GM12878 (cell line): ENCODE data around the gene DUS2. TPM values are rescaled to one million over a fixed set of nuclear protein-coding genes. Genes with fewer than 3 reads are reported as not detected.
A peak's percentile ranks its signal among the peaks of the same experiment; 100 is the strongest.

Experiments
- ATAC-seq: fragments of 200-7000 bp; cut with Tn5 transposase; 3 replicates; pipeline ENCODE4 v1.9.1; 2020; ENCODE audit warnings: mild to moderate bottlenecking, moderate library complexity
- BruUV-seq: library from RNA; stranded (reverse); fragments of 400-500 nt; replicated peaks from 2 replicates; lab custom pipeline; 2021; lab: Mats Ljungman, UMichigan
- CTCF ChIA-PET: fragments of 300-600 bp; sonication (Branson Sonifier 250); formaldehyde crosslinking; extraction: SDS; loops from one replicate; lab custom pipeline; 2021; ENCODE audit warnings: inconsistent platforms; lab: Yijun Ruan, JAX
- POLR2A ChIA-PET: fragments of 350-600 bp; formaldehyde crosslinking; extraction: SDS; loops from one replicate; lab custom pipeline; 2021; ENCODE audit warnings: inconsistent platforms; lab: Charles Lee
- RAD21 ChIA-PET: fragments of 300-600 bp; sonication (Branson Sonifier 250); formaldehyde crosslinking; loops from one replicate; lab custom pipeline; 2023; ENCODE audit warnings: antibody characterized with exemption; ENCODE audit not compliant: unreplicated experiment; lab: Charles Lee
- SMC1A ChIA-PET: fragments of 300-600 bp; sonication (Branson Sonifier 250); formaldehyde crosslinking; loops from one replicate; lab custom pipeline; 2023; ENCODE audit not compliant: unreplicated experiment, uncharacterized antibody; lab: Charles Lee
- DNase-seq: peaks from one replicate; pipeline ENCODE4 v3.0.0-alpha.2; 2011; ENCODE audit warnings: low read depth, low spot score
- FAIRE-seq: peaks from 3 replicates; lab custom pipeline; 2011; peaks lifted over from hg19 to GRCh38; lab: Jason Lieb, UNC
- H2AFZ ChIP-seq: 2 replicates; pipeline ENCODE4 v1.6.0; 2011; ENCODE audit warnings: low read depth, low read length, control low read depth; ENCODE audit not compliant: control insufficient read depth
- H3K27ac ChIP-seq: 2 replicates; pipeline ENCODE4 v1.5.1; 2011; ENCODE audit warnings: control low read depth; ENCODE audit not compliant: control insufficient read depth, insufficient read depth
- H3K27me3 ChIP-seq, 2 experiments: replicated peaks in 1 of 2; 2 replicates each; pipeline versions ENCODE4 v1.6.0 to v1.6.1; 2011; ENCODE audit warnings: low read length in 1 of 2; ENCODE audit not compliant: control insufficient read depth in 2 of 2, insufficient read depth in 2 of 2
- H3K36me3 ChIP-seq, 2 experiments: 2 replicates each; pipeline ENCODE4 v1.5.1; 2011; ENCODE audit warnings: low read length in 1 of 2; ENCODE audit not compliant: control insufficient read depth in 2 of 2, insufficient read depth in 2 of 2
- H3K4me1 ChIP-seq: 2 replicates; pipeline ENCODE4 v1.6.1; 2011; ENCODE audit warnings: mild to moderate bottlenecking, low read length, moderate library complexity, mixed read lengths; ENCODE audit not compliant: control insufficient read depth, insufficient read depth
- H3K4me2 ChIP-seq: 2 replicates; pipeline ENCODE4 v1.6.0; 2011; ENCODE audit warnings: control low read depth; ENCODE audit not compliant: control insufficient read depth, insufficient read depth
- H3K4me3 ChIP-seq: fragments of 200-600 bp; sonication (generic); 2 replicates; pipeline ENCODE4 v1.5.1; 2016
- H3K79me2 ChIP-seq: 2 replicates; pipeline ENCODE4 v1.6.0; 2011; ENCODE audit warnings: low read length; ENCODE audit not compliant: control insufficient read depth, insufficient read depth
- H3K9ac ChIP-seq: 2 replicates; pipeline ENCODE4 v1.8.0; 2011; ENCODE audit warnings: low read length, control low read depth, mixed read lengths; ENCODE audit not compliant: control insufficient read depth, insufficient read depth
- H3K9me3 ChIP-seq: replicated peaks from 3 replicates; pipeline ENCODE4 v1.5.1; 2011; ENCODE audit warnings: mild to moderate bottlenecking, low read length; ENCODE audit not compliant: control insufficient read depth, insufficient read depth
- H4K20me1 ChIP-seq: 2 replicates; pipeline ENCODE4 v1.6.0; 2011; ENCODE audit not compliant: control insufficient read depth, insufficient read depth
- HDGF ChIP-seq: fragments of 450-650 bp; IDR thresholded peaks from 2 replicates; pipeline ENCODE4 v1.6.1; 2016; ENCODE audit warnings: antibody characterized with exemption
- KLF5 ChIP-seq: fragments of 450-650 bp; IDR thresholded peaks from 2 replicates; pipeline ENCODE4 v1.6.1; 2014; ENCODE audit warnings: mild to moderate bottlenecking; ENCODE audit not compliant: partially characterized antibody
- PAX8 ChIP-seq: fragments of 450-650 bp; IDR thresholded peaks from 2 replicates; pipeline ENCODE4 v1.6.1; 2017; ENCODE audit warnings: mild to moderate bottlenecking, moderate library complexity
- POLR2AphosphoS5 ChIP-seq: IDR thresholded peaks from 2 replicates; pipeline ENCODE4 v1.6.1; 2011; ENCODE audit warnings: mild to moderate bottlenecking, low read length, inconsistent platforms
- RAD51 ChIP-seq: fragments of 450-650 bp; IDR thresholded peaks from 2 replicates; pipeline ENCODE4 v1.6.1; 2016; ENCODE audit warnings: moderate library complexity, mild to moderate bottlenecking, inconsistent platforms
- RCOR1 ChIP-seq: conservative IDR thresholded peaks from 2 replicates; pipeline ENCODE4 v1.6.1; 2012; ENCODE audit warnings: low read depth, low read length, improper control_type of control experiment
- SREBF2 ChIP-seq: IDR thresholded peaks from 2 replicates; pipeline ENCODE4 v1.6.1; 2012; ENCODE audit warnings: mild to moderate bottlenecking, low read length
- WGBS: methylation state at CpG from one replicate; pipeline ENCODE4 v1.1.6; 2016; ENCODE audit warnings: low lambda C conversion rate; ENCODE audit not compliant: insufficient replicate concordance, insufficient coverage; ENCODE audit errors: missing lambda C conversion rate; 5-methylcytosine and 5-hydroxymethylcytosine counted together
- in situ Hi-C: fragments of 300-500 bp; cut with MboI; formaldehyde crosslinking; loops from 9 replicates; pipeline ENCODE4 v1.14.3; 2018; ENCODE audit warnings: mixed read lengths
- intact Hi-C: fragments of 100-400 bp; cut with micrococcal nuclease; formaldehyde crosslinking; loops from one replicate; pipeline ENCODE4 v1.14.2; 2022; ENCODE audit not compliant: unreplicated experiment
- polyA plus RNA-seq, 11 experiments: library from polyadenylated mRNA; depleted of rRNA in 4 of 11; unstranded in 6 of 11; stranded (reverse) in 5 of 11; fragments of >200 nt; fragmentation: Nextera tagmentation in 4 of 11; fragmentation: Illumina TruSeq in 1 of 11; extraction: Ambion mirVana in 4 of 11; extraction: Trizol in 1 of 11; gene quantifications; 1 replicate in 1 of 11; 2 replicates in 10 of 11; pipeline versions ENCODE4 v1.2.1 to v1.2.3, GENCODE V29; 2011 to 2016; ENCODE audit warnings: inconsistent platforms in 2 of 11, missing spikeins in 2 of 11, low read depth in 1 of 11
- total RNA-seq, 4 experiments: library from RNA; depleted of rRNA in 3 of 4; stranded (reverse); fragments of >200 nt in 3 of 4; fragmentation: Illumina TruSeq in 1 of 4; extraction: Trizol in 1 of 4; gene quantifications; 2 replicates each; pipeline versions ENCODE4 v1.2.1 to v1.2.3, GENCODE V29; 2013 to 2021

DUS2 gene
- total and polyA plus RNA-seq, 10 of the 15 experiments (the other 5 are each of a cell fraction or from before 2014, with no cell fraction given): 4.8 to 32.3 (median 25.5) TPM

DNA sequence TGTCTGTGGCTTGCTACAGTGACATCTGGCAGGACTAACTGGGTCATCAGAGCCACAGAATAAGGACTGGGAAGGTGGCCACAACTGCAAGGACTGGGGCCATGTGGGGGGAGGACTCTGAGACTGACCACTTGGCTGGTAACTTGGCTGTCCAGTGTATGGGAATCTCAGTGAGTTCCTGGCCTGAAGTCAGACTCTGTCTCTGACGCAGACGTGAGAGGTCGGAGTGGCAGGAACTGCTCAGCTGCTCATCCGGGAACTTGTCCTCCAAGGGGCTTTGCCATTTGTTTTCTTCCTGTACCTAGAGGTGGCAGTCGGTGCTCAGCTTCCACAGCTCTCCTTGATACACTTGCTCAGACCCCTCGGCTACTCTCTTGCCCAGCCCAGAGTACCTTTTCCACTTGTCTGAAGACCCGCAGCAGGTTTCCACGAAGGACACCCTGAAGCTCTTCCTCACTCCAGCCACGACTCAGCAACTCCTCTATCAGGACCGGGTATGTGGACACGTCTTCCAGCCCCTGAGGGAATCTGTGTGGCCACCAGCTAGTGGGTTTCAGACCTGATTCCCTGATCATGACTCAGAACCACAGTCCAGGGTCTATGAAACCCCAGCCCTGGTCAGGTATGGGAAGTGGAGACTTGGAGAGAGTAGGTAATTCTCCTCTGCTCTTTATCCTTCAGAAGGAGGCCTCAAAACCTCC, 35.5 kb upstream of the DUS2 start:
- BruUV-seq: no TSS peak
- Histone ChIP-seq H3K4me1 (peaks cover 39% of the 10 kb centered on the region), H3K4me2 (no peak overlapping the region), H3K9me3 (no peaks in the 10 kb centered on the region), H3K36me3 (no peaks in the 10 kb centered on the region), H3K27ac (no peak overlapping the region), H4K20me1 (no peaks in the 10 kb centered on the region), H3K79me2 (no peaks in the 10 kb centered on the region), H3K9ac (no peak overlapping the region), H3K27me3 (no peaks in the 10 kb centered on the region), H2AFZ (no peak overlapping the region), H3K4me3 (no peak overlapping the region)
- FAIRE-seq (no peak), ATAC-seq (no peak), DNase-seq (no peak)
- TF ChIP-seq SREBF2: no peak
- TF ChIP-seq POLR2AphosphoS5: no peak
- TF ChIP-seq KLF5: no peak
- TF ChIP-seq PAX8: no peak
- TF ChIP-seq RAD51: no peak
- CTCF ChIA-PET: interaction anchor here (1.1 kb wide), 1 partner anchor 38 kb away, joined by 3 read pairs; no protein-coding TSS in a partner anchor
- in situ Hi-C loops: no loop called here
- WGBS: 87% methylated on average over 11 of the region's 11 CpGs
- POLR2A ChIA-PET: interaction anchor here (0.6 to 2.0 kb wide), 4 partner anchors 18 to 98 kb away, joined by 4 to 7 read pairs (median 6); partner anchors contain the start of genes NFATC3 and PSMB10
- SMC1A ChIA-PET: interaction anchor here (0.6 to 1.9 kb wide), 5 partner anchors 12 to 575 kb away, joined by 3 to 7 read pairs (median 4); no protein-coding TSS in a partner anchor
- RAD21 ChIA-PET: interaction anchor here (1.5 to 2.1 kb wide), 2 partner anchors 52 to 53 kb away, joined by 3 to 6 read pairs; no protein-coding TSS in a partner anchor
- intact Hi-C loops: no loop called here

DNA sequence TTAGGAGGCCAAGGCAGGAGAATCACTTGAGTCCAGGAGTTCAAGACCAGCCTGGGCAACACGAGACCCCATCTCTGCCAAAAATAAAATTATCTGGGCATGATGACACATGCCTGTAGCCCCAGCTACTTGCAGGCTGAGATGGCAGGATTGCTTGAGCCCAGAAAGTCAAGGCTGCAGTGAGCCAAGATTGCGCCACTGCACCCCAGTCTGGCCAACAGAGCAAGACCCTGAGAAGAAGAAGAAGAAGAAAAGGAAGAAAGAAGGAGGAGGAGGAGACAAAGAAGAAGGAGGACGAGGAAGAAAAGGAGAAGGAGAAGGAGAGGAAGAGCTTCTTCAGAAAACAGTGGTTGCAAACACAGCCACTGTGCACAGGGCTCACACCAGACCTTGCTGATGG, 34.4 kb upstream of the DUS2 start:
- RAD21 ChIA-PET: interaction anchor here (0.9 to 2.1 kb wide), 2 partner anchors 35 to 52 kb away, joined by 3 to 6 read pairs; partner anchors contain the start of genes DDX28 and DUS2
- intact Hi-C loops: no loop called here
- Histone ChIP-seq H3K36me3 (no peaks in the 10 kb centered on the region), H3K9ac (no peak overlapping the region), H3K4me1 (peaks cover 44% of the 10 kb centered on the region), H3K4me3 (no peak overlapping the region), H3K4me2 (no peak overlapping the region), H3K79me2 (no peaks in the 10 kb centered on the region), H3K27me3 (no peaks in the 10 kb centered on the region), H4K20me1 (no peaks in the 10 kb centered on the region), H3K9me3 (no peaks in the 10 kb centered on the region), H2AFZ (no peak overlapping the region), H3K27ac (no peak overlapping the region)
- POLR2A ChIA-PET: interaction anchor here (1.4 to 1.5 kb wide), 2 partner anchors 23 to 86 kb away, joined by 5 to 6 read pairs; no protein-coding TSS in a partner anchor
- TF ChIP-seq HDGF (0 out of 2 replicates have a peak, but pooled peaks have one; percentile 19), RCOR1 (no peak)
- DNase-seq (no peak), ATAC-seq (no peak), FAIRE-seq (no peak)
- in situ Hi-C loops: no loop called here
- BruUV-seq: no TSS peak
- 81% methylated on average over 3 of the region's 3 CpGs for WGBS
- SMC1A ChIA-PET: interaction anchor here (1.1 kb wide), 1 partner anchor 48 kb away, joined by 3 read pairs; no protein-coding TSS in a partner anchor
- CTCF ChIA-PET: interaction anchor here (0.8 to 1.3 kb wide), 5 partner anchors 34 to 240 kb away, joined by 3 to 5 read pairs (median 4); partner anchors contain the start of genes DDX28 and DUS2
